CD14-positive monocyte (primary cell): ENCODE data around the gene NELL1. TPM values are rescaled to one million over a fixed set of nuclear protein-coding genes. Genes with fewer than 3 reads are reported as not detected.

Source experiments
- DNase-seq, 3 donors: peaks; one replicate each; pipeline ENCODE4 v3.0.0-alpha.2; 2011 to 2022
- H2AFZ ChIP-seq: 2 replicates; pipeline ENCODE4 v1.6.0; 2012; ENCODE audit warnings: mild to moderate bottlenecking, low read depth, low read length, inconsistent platforms; ENCODE audit not compliant: insufficient read depth, poor library complexity, severe bottlenecking
- H3K27ac ChIP-seq, 2 donors: 1 replicate in 1 of 2; 2 replicates in 1 of 2; pipeline ENCODE4 v1.5.1; 2012 to 2013; ENCODE audit warnings: low read length in 2 of 2, control low read depth in 1 of 2, inconsistent platforms in 1 of 2, low read depth in 1 of 2, mild to moderate bottlenecking in 1 of 2
- H3K27me3 ChIP-seq, 2 donors: one replicate each; pipeline versions ENCODE4 v1.6.0 to v1.6.1; 2011 to 2013; ENCODE audit warnings: low read length in 2 of 2; ENCODE audit not compliant: control insufficient read depth in 2 of 2, insufficient read depth in 2 of 2
- H3K36me3 ChIP-seq, 2 donors: replicated peaks in 1 of 2; 1 replicate in 1 of 2; 2 replicates in 1 of 2; pipeline versions ENCODE4 v1.5.1 to v1.6.1; 2012 to 2013; ENCODE audit warnings: low read length in 2 of 2, control low read depth in 1 of 2, inconsistent platforms in 1 of 2, mild to moderate bottlenecking in 1 of 2; ENCODE audit not compliant: insufficient read depth in 2 of 2, control insufficient read depth in 1 of 2
- H3K4me1 ChIP-seq, 2 donors: 1 replicate in 1 of 2; 2 replicates in 1 of 2; pipeline versions ENCODE4 v1.5.1 to v1.6.1; 2012 to 2013; ENCODE audit warnings: low read length in 2 of 2, control low read depth in 1 of 2, inconsistent platforms in 1 of 2, mild to moderate bottlenecking in 1 of 2, moderate library complexity in 1 of 2; ENCODE audit not compliant: insufficient read depth in 2 of 2, control insufficient read depth in 1 of 2
- H3K4me2 ChIP-seq: replicated peaks from 2 replicates; pipeline ENCODE3; 2012; ENCODE audit warnings: low read length, moderate library complexity, mild to moderate bottlenecking; ENCODE audit not compliant: poor library complexity, severe bottlenecking; ENCODE audit errors: extremely low read depth
- H3K4me3 ChIP-seq, 3 experiments: fragments of 200-600 bp in 1 of 3; sonication (generic) in 1 of 3; replicated peaks in 1 of 3; 1 replicate in 2 of 3; 2 replicates in 1 of 3; pipeline ENCODE4 v1.5.1; 2011 to 2013; ENCODE audit warnings: low read length in 3 of 3, mild to moderate bottlenecking in 3 of 3, control low read depth in 2 of 3, low read depth in 2 of 3, inconsistent platforms in 1 of 3, moderate library complexity in 1 of 3
- H3K79me2 ChIP-seq: 2 replicates; pipeline ENCODE4 v1.6.0; 2012; ENCODE audit warnings: mild to moderate bottlenecking, control low read depth, inconsistent platforms, low read length, moderate library complexity; ENCODE audit not compliant: insufficient read depth
- H3K9ac ChIP-seq: 2 replicates; pipeline ENCODE4 v1.6.0; 2017; ENCODE audit warnings: low read length, mild to moderate bottlenecking; ENCODE audit not compliant: insufficient read depth, poor library complexity, severe bottlenecking
- H3K9me3 ChIP-seq, 2 donors: replicated peaks in 1 of 2; 1 replicate in 1 of 2; 2 replicates in 1 of 2; pipeline versions ENCODE4 v1.5.1 to v1.6.1; 2012 to 2013; ENCODE audit warnings: low read length in 2 of 2, control low read depth in 1 of 2; ENCODE audit not compliant: control insufficient read depth in 1 of 2, insufficient read depth in 1 of 2
- H4K20me1 ChIP-seq: 2 replicates; pipeline ENCODE4 v1.6.0; 2012; ENCODE audit warnings: mild to moderate bottlenecking, low read length, control low read depth, moderate library complexity; ENCODE audit not compliant: insufficient read depth
- H3K27ac Mint-ChIP-seq, 7 donors: one replicate each; pipeline ENCODE4 v1.8.0; 2020; ENCODE audit warnings: mild to moderate bottlenecking in 7 of 7, mixed read lengths in 7 of 7, moderate library complexity in 6 of 7, inconsistent platforms in 2 of 7
- H3K27me3 Mint-ChIP-seq, 3 donors: one replicate each; pipeline ENCODE4 v1.8.0; 2021 to 2022; ENCODE audit warnings: low read depth in 3 of 3, mild to moderate bottlenecking in 3 of 3, mixed read lengths in 3 of 3, moderate library complexity in 3 of 3, inconsistent platforms in 1 of 3
- H3K36me3 Mint-ChIP-seq, 2 donors: one replicate each; pipeline ENCODE4 v1.8.0; 2020; ENCODE audit warnings: mixed read lengths in 2 of 2, inconsistent platforms in 1 of 2, mild to moderate bottlenecking in 1 of 2
- H3K4me1 Mint-ChIP-seq: one replicate; pipeline ENCODE4 v1.8.0; 2020; ENCODE audit warnings: mild to moderate bottlenecking, mixed read lengths
- H3K4me3 Mint-ChIP-seq, 2 donors: one replicate each; pipeline ENCODE4 v1.8.0; 2020; ENCODE audit warnings: mild to moderate bottlenecking in 2 of 2, mixed read lengths in 2 of 2, moderate library complexity in 1 of 2
- H3K9me3 Mint-ChIP-seq, 7 donors: one replicate each; pipeline ENCODE4 v1.8.0; 2020 to 2022; ENCODE audit warnings: mixed read lengths in 7 of 7, mild to moderate bottlenecking in 6 of 7, moderate library complexity in 6 of 7, inconsistent platforms in 2 of 7
- WGBS: methylation state at CpG from one replicate; pipeline ENCODE4 v1.1.5; 2013; ENCODE audit warnings: missing lambda C conversion rate; ENCODE audit not compliant: insufficient coverage; 5-methylcytosine and 5-hydroxymethylcytosine counted together
- intact Hi-C, 2 donors: fragments of 100-400 bp; cut with micrococcal nuclease; formaldehyde crosslinking; loops; one replicate each; pipeline versions ENCODE4 v1.15.0 to v1.15.1; 2023
- polyA plus RNA-seq, 3 donors: library from polyadenylated mRNA; depleted of rRNA in 1 of 3; unstranded in 2 of 3; stranded (reverse) in 1 of 3; fragments of 300-500 nt in 2 of 3; fragments of >200 nt in 1 of 3; fragmentation: Illumina TruSeq in 2 of 3; gene quantifications; 1 replicate in 2 of 3; 2 replicates in 1 of 3; pipeline ENCODE4 v1.2.3, GENCODE V29; 2012 to 2021
- TF ChIP-seq, protein P1 (sequence below): fragments of 200-600 bp; IDR thresholded peaks from one replicate; pipeline ENCODE4 v1.8.0; 2022; ENCODE audit warnings: antibody characterized with exemption, mild to moderate bottlenecking

NELL1 gene
- polyA plus RNA-seq, 3 donors = not detected

DNA sequence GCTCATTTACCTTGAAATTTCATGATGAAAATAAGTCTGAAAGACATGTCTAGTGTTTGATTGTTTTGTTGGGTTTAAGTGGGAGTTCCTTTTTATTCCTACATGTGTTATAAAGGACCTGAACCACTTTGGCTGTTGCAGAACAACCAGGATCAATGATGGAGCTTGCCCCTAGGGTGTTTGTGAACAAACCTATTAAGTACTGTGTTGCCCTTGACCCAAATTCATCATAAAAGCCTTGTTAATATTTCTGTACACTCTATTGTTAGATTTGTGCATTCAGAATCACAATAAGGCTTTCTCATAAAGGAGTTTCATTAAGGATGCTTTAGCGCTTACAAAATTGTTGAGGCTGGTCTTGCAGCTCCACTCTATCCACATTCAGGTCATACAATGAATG, 452.6 kb downstream of the NELL1 start:
- no peaks in the 10 kb centered on the region for H3K9me3 ChIP-seq
- no peak overlapping the region for H3K27ac ChIP-seq
- no CpG with 5 or more reads among the region's 1 CpG for WGBS
- no peak overlapping the region for H3K4me2 ChIP-seq
- TF ChIP-seq, protein P1, sequence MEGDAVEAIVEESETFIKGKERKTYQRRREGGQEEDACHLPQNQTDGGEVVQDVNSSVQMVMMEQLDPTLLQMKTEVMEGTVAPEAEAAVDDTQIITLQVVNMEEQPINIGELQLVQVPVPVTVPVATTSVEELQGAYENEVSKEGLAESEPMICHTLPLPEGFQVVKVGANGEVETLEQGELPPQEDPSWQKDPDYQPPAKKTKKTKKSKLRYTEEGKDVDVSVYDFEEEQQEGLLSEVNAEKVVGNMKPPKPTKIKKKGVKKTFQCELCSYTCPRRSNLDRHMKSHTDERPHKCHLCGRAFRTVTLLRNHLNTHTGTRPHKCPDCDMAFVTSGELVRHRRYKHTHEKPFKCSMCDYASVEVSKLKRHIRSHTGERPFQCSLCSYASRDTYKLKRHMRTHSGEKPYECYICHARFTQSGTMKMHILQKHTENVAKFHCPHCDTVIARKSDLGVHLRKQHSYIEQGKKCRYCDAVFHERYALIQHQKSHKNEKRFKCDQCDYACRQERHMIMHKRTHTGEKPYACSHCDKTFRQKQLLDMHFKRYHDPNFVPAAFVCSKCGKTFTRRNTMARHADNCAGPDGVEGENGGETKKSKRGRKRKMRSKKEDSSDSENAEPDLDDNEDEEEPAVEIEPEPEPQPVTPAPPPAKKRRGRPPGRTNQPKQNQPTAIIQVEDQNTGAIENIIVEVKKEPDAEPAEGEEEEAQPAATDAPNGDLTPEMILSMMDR = no peak
- H3K36me3 ChIP-seq = no peaks in the 10 kb centered on the region
- H3K9ac ChIP-seq = no peak overlapping the region
- H3K4me1 ChIP-seq = no peaks in the 10 kb centered on the region
- H4K20me1 ChIP-seq = no peaks in the 10 kb centered on the region
- H3K27me3 Mint-ChIP-seq = no peaks in the 10 kb centered on the region
- H3K4me3 Mint-ChIP-seq = no peak overlapping the region
- H2AFZ ChIP-seq = no peak overlapping the region
- H3K9me3 Mint-ChIP-seq = peaks cover 0 to 5% (median 0%) of the 10 kb centered on the region in 7 donors
- H3K27me3 ChIP-seq = no peaks in the 10 kb centered on the region
- no peak for DNase-seq
- H3K27ac Mint-ChIP-seq = no peak overlapping the region
- no peaks in the 10 kb centered on the region for H3K4me1 Mint-ChIP-seq
- intact Hi-C loops = no loop called here
- H3K4me3 ChIP-seq = no peak overlapping the region
- H3K36me3 Mint-ChIP-seq = no peaks in the 10 kb centered on the region
- H3K79me2 ChIP-seq = no peaks in the 10 kb centered on the region

DNA sequence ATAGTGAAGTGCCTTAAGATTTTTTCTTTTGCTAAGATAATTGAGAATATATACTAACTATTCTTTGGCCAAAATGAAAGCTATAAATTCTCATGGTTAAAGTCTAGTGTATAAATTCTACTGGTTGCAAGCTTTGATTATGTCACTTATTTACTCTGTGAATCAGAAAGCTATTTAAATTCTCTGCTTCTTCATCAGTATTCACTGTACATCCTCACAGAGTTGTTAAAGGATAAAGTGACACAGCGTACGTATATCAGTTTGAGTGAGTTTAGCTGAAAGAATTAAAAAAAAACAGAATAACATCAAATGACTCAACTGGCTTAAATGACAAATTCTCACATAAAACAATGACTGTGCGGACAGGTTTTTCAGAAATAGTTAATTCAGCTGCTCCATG, 453.1 kb downstream of the NELL1 start:
- no peak overlapping the region for H2AFZ ChIP-seq
- H3K4me1 ChIP-seq = no peaks in the 10 kb centered on the region
- no CpG with 5 or more reads among the region's 3 CpGs for WGBS
- H3K9me3 Mint-ChIP-seq = peaks cover 0 to 6% (median 1%) of the 10 kb centered on the region in 7 donors
- H3K4me3 ChIP-seq = no peak overlapping the region
- no peaks in the 10 kb centered on the region for H3K9me3 ChIP-seq
- H3K4me3 Mint-ChIP-seq = no peak overlapping the region
- no peak overlapping the region for H3K27ac ChIP-seq
- no peak overlapping the region for H3K4me2 ChIP-seq
- TF ChIP-seq, protein P1 = no peak
- no peaks in the 10 kb centered on the region for H3K4me1 Mint-ChIP-seq
- H3K9ac ChIP-seq = no peak overlapping the region
- no peaks in the 10 kb centered on the region for H3K79me2 ChIP-seq
- no peaks in the 10 kb centered on the region for H3K27me3 ChIP-seq
- intact Hi-C loops = no loop called here
- no peaks in the 10 kb centered on the region for H3K36me3 Mint-ChIP-seq
- DNase-seq = no peak
- no peak overlapping the region for H3K27ac Mint-ChIP-seq
- no peaks in the 10 kb centered on the region for H4K20me1 ChIP-seq
- no peaks in the 10 kb centered on the region for H3K36me3 ChIP-seq
- no peaks in the 10 kb centered on the region for H3K27me3 Mint-ChIP-seq
